Body of pancreas (tissue), 4 donors: ENCODE measurements around the gene BCKDHB. TPM values are rescaled to one million over a fixed set of nuclear protein-coding genes. Genes with fewer than 3 reads are reported as not detected.

Source experiments
- ATAC-seq: fragments of 150-250 bp; one replicate; pipeline ENCODE4 v1.9.1; 2016
- DNase-seq, 4 donors: peaks; one replicate each; pipeline ENCODE4 v3.0.0-alpha.2; 2019
- H3K27ac ChIP-seq, 4 donors: fragments of 200-600 bp; sonication (generic); 1 replicate in 3 of 4; 2 replicates in 1 of 4; pipeline versions ENCODE4 v1.5.1 to v1.6.1; 2016 to 2019; ENCODE audit warnings: mild to moderate bottlenecking in 1 of 4, mixed read lengths in 1 of 4, moderate library complexity in 1 of 4
- H3K27me3 ChIP-seq, 2 donors: fragments of 200-600 bp; sonication (generic); one replicate each; pipeline ENCODE4 v1.6.0; 2016; ENCODE audit warnings: mild to moderate bottlenecking in 1 of 2
- H3K36me3 ChIP-seq, 2 donors: fragments of 200-600 bp; sonication (generic); replicated peaks in 1 of 2; 2 replicates each; pipeline ENCODE4 v1.5.1; 2016; ENCODE audit warnings: low read depth in 2 of 2; ENCODE audit not compliant: insufficient read depth in 1 of 2
- H3K4me1 ChIP-seq: fragments of 200-600 bp; sonication (generic); one replicate; pipeline ENCODE4 v1.6.0; 2016
- H3K4me3 ChIP-seq, 2 donors: fragments of 200-600 bp; sonication (generic); 1 replicate in 1 of 2; 2 replicates in 1 of 2; pipeline ENCODE4 v1.5.1; 2016 to 2019
- H3K9me3 ChIP-seq, 3 donors: fragments of 200-600 bp; sonication (generic); 1 replicate in 2 of 3; 2 replicates in 1 of 3; pipeline ENCODE4 v1.5.1; 2016
- POLR2A ChIP-seq, 3 donors: fragments of 450-650 bp; IDR thresholded peaks; one replicate each; pipeline ENCODE4 v1.6.1; 2016; ENCODE audit warnings: antibody characterized with exemption in 3 of 3, mild to moderate bottlenecking in 2 of 3
- WGBS, 2 donors: methylation state at CpG; one replicate each; pipeline ENCODE4 v1.1.5; 2017; 5-methylcytosine and 5-hydroxymethylcytosine counted together
- intact Hi-C: fragments of 100-400 bp; cut with DNase I; formaldehyde crosslinking; loops from one replicate; pipeline ENCODE4 v1.15.1; 2023
- total RNA-seq, 2 donors: library from RNA; depleted of rRNA; stranded (reverse); fragments of >200 nt; gene quantifications; one replicate each; pipeline ENCODE4 v1.1.0, GENCODE V29; 2016
- TF ChIP-seq, protein P1 (sequence below), 7 experiments: fragments of 450-650 bp in 4 of 7; fragments of 200-600 bp in 3 of 7; sonication (generic) in 3 of 7; IDR thresholded peaks; one replicate each; pipeline ENCODE4 v1.5.1; 2016 to 2019; ENCODE audit warnings: antibody characterized with exemption in 7 of 7

The BCKDHB gene
- total RNA-seq, 2 donors from 2014 or later, result 11.5 to 14.8 TPM

- Histone ChIP-seq H3K36me3 (no peaks in the 10 kb centered on the region), H3K9me3 (no peaks in the 10 kb centered on the region), H3K4me1 (no peaks in the 10 kb centered on the region), H3K27me3 (no peaks in the 10 kb centered on the region), H3K4me3 (no peak overlapping the region), H3K27ac (no peak overlapping the region)
- intact Hi-C loops, result no loop called here
- no peak for ATAC-seq
- TF ChIP-seq, protein P1, sequence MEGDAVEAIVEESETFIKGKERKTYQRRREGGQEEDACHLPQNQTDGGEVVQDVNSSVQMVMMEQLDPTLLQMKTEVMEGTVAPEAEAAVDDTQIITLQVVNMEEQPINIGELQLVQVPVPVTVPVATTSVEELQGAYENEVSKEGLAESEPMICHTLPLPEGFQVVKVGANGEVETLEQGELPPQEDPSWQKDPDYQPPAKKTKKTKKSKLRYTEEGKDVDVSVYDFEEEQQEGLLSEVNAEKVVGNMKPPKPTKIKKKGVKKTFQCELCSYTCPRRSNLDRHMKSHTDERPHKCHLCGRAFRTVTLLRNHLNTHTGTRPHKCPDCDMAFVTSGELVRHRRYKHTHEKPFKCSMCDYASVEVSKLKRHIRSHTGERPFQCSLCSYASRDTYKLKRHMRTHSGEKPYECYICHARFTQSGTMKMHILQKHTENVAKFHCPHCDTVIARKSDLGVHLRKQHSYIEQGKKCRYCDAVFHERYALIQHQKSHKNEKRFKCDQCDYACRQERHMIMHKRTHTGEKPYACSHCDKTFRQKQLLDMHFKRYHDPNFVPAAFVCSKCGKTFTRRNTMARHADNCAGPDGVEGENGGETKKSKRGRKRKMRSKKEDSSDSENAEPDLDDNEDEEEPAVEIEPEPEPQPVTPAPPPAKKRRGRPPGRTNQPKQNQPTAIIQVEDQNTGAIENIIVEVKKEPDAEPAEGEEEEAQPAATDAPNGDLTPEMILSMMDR (IDR thresholded peaks at IDR 0.05), result no peak
- no peak for TF ChIP-seq POLR2A (IDR thresholded peaks at IDR 0.05)
- no peak for DNase-seq
- 64 to 71% methylated on average over 2 of the region's 2 CpGs for WGBS, 2 donors
These were observed 250.6 kb downstream of the BCKDHB start for GRCh38 chr6:80357081-80357480.

- intact Hi-C loops, result no loop called here
These were observed 251.2 kb downstream of the BCKDHB start for GRCh38 chr6:80357674-80358073.

DNA sequence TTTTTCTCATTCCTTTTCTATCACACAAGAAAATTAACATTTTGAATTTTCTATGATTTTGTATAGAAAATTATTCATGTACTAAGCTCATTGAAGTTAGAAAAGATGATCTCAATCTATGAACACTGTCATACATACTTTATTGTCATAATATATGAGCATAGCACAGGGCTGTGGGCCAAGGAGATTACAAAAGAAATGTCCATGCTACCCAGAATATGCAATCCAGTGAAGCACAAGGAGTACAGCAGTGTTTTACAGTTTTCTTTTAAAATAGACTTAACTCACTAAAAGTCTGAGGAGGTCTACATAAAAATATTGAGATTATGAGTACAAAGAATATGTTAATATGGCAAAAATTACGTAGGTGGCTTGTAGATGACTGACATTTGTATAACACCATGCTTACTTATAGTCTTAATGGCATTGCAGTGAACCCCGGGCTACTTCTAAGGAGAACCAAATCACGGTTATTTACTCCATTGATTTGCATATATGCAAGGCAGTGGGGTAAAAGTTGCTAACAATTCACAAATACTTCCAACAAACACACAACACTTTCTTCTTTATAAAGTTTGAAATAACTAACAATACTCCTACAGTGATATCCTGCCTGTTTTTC lies 257.1 kb downstream of the BCKDHB start:
- Histone ChIP-seq H3K9me3 (no peaks in the 10 kb centered on the region), H3K4me3 (no peak overlapping the region), H3K27me3 (no peaks in the 10 kb centered on the region), H3K36me3 (no peaks in the 10 kb centered on the region), H3K4me1 (no peaks in the 10 kb centered on the region), H3K27ac (no peak overlapping the region)
- intact Hi-C loops, result no loop called here
- WGBS, 2 donors, result 92 to 95% methylated on average over 3 of the region's 3 CpGs
- ATAC-seq, result no peak
- no peak for TF ChIP-seq POLR2A (IDR thresholded peaks at IDR 0.05)
- TF ChIP-seq, protein P1 (IDR thresholded peaks at IDR 0.05), result no peak
- no peak for DNase-seq

More at GRCh38 chr6:80357674-80358073, 251.2 kb downstream of the BCKDHB start:
- ATAC-seq (no peak), DNase-seq (no peak)
- H3K9me3 ChIP-seq, result no peaks in the 10 kb centered on the region
- TF ChIP-seq, protein P1 (IDR thresholded peaks at IDR 0.05), result no peak
- no peak for TF ChIP-seq POLR2A (IDR thresholded peaks at IDR 0.05)
- H3K27me3 ChIP-seq, result no peaks in the 10 kb centered on the region
- WGBS, 2 donors, result 83 to 88% methylated on average over 2 of the region's 2 CpGs
- no peaks in the 10 kb centered on the region for H3K36me3 ChIP-seq
- no peak overlapping the region for H3K27ac ChIP-seq
- H3K4me1 ChIP-seq, result no peaks in the 10 kb centered on the region
- H3K4me3 ChIP-seq, result no peak overlapping the region

DNA sequence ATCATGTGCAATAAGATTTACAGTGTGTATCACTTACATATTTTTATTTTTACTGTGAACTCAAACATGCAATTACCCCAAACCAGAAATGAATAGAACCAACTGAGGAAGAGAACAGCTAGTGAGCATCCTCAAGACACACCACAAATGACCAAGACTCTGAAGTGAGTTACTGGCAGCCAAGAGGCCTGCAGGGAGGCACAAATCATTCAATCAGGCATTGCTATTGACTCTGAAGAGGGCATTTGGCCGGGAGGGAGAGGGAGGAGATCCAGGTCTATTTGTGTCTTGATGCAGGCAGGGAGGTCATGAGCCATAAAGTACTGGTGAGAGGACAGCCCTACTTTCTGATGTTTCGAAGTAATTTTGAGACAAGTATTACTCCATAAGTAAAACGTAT lies 257.7 kb downstream of the BCKDHB start:
- WGBS, 2 donors, result 87 to 92% methylated on average over 3 of the region's 3 CpGs
- Histone ChIP-seq H3K27me3 (no peaks in the 10 kb centered on the region), H3K4me3 (no peak overlapping the region), H3K4me1 (no peaks in the 10 kb centered on the region), H3K27ac (no peak overlapping the region), H3K9me3 (no peaks in the 10 kb centered on the region), H3K36me3 (no peaks in the 10 kb centered on the region)
- DNase-seq (no peak), ATAC-seq (no peak)
- TF ChIP-seq POLR2A (IDR thresholded peaks at IDR 0.05), result no peak
- TF ChIP-seq, protein P1 (IDR thresholded peaks at IDR 0.05), result no peak
- intact Hi-C loops, result no loop called here

- H3K9me3 ChIP-seq, result no peaks in the 10 kb centered on the region
- ATAC-seq (no peak), DNase-seq (no peak)
- no peak overlapping the region for H3K27ac ChIP-seq
- H3K4me3 ChIP-seq, result no peak overlapping the region
- 86 to 97% methylated on average over 4 of the region's 4 CpGs for WGBS, 2 donors
- H3K4me1 ChIP-seq, result no peaks in the 10 kb centered on the region
- H3K36me3 ChIP-seq, result no peaks in the 10 kb centered on the region
- H3K27me3 ChIP-seq, result no peaks in the 10 kb centered on the region
- intact Hi-C loops, result no loop called here
- TF ChIP-seq, protein P1 (IDR thresholded peaks at IDR 0.05), result no peak
- TF ChIP-seq POLR2A (IDR thresholded peaks at IDR 0.05), result no peak
These were observed 259.6 kb downstream of the BCKDHB start for GRCh38 chr6:80366051-80366450.
